K562 (cell line): ENCODE results near the gene FOXL3. TPM values are rescaled to one million over a fixed set of nuclear protein-coding genes. Genes with fewer than 3 reads are reported as not detected.

Source experiments
- ATAC-seq: fragments of 200-7000 bp; cut with Tn5 transposase; 3 replicates; pipeline ENCODE4 v1.9.1; 2020; ENCODE audit warnings: moderate library complexity
- BruUV-seq: library from RNA; stranded (reverse); fragments of 400-500 nt; replicated peaks from 2 replicates; lab custom pipeline; 2021; lab: Mats Ljungman, UMichigan
- CTCF ChIA-PET: fragments of 300-600 bp; formaldehyde crosslinking; extraction: SDS; loops from one replicate; lab custom pipeline; 2021; ENCODE audit warnings: low intra/inter-chr PET ratio; lab: Yijun Ruan, JAX
- POLR2A ChIA-PET: fragments of 300-600, 350-650 bp; sonication (Branson Sonifier 250); formaldehyde crosslinking; extraction: SDS; loops from one replicate; lab custom pipeline; 2021; ENCODE audit warnings: antibody characterized with exemption, inconsistent platforms; lab: Yijun Ruan, JAX
- DNase-seq, 4 experiments: peaks; one replicate each; pipeline versions ENCODE4 v3.0.0 to v3.0.0-alpha.2; 2011 to 2018; ENCODE audit warnings: low spot score in 3 of 4, mixed read lengths in 3 of 4; ENCODE audit errors: extremely low read depth in 1 of 4
- FAIRE-seq: peaks from 2 replicates; lab custom pipeline; 2011; peaks lifted over from hg19 to GRCh38; lab: Jason Lieb, UNC
- H2AFZ ChIP-seq: 2 replicates; pipeline ENCODE4 v1.6.0; 2011; ENCODE audit warnings: low read depth, low read length, control low read depth, inconsistent platforms
- H3K27ac ChIP-seq: fragments of 200-600 bp; 3 replicates; pipeline ENCODE4 v1.8.0; 2011; ENCODE audit warnings: low read depth, mild to moderate bottlenecking, control low read depth, inconsistent platforms, low read length, moderate library complexity, mixed read lengths; ENCODE audit errors: extremely low read depth
- H3K27me3 ChIP-seq, 2 experiments: fragments of 300-600 bp in 1 of 2; 2 replicates in 1 of 2; 3 replicates in 1 of 2; pipeline versions ENCODE4 v1.6.0 to v1.8.0; 2011; ENCODE audit warnings: inconsistent platforms in 2 of 2, low read length in 2 of 2, mild to moderate bottlenecking in 1 of 2, mixed read lengths in 1 of 2, moderate library complexity in 1 of 2; ENCODE audit not compliant: control insufficient read depth in 2 of 2, insufficient read depth in 2 of 2
- H3K36me3 ChIP-seq: fragments of 300-600 bp; 3 replicates; pipeline ENCODE4 v1.8.0; 2011; ENCODE audit warnings: mild to moderate bottlenecking, low read length, inconsistent platforms; ENCODE audit not compliant: control insufficient read depth, insufficient read depth
- H3K4me1 ChIP-seq, 2 experiments: fragments of 200-600 bp in 1 of 2; replicated peaks in 1 of 2; 2 replicates in 1 of 2; 3 replicates in 1 of 2; pipeline versions ENCODE4 v1.5.1 to v1.8.0; 2011; ENCODE audit warnings: inconsistent platforms in 2 of 2, low read length in 2 of 2, mild to moderate bottlenecking in 1 of 2, mixed read lengths in 1 of 2, moderate library complexity in 1 of 2; ENCODE audit not compliant: control insufficient read depth in 2 of 2, insufficient read depth in 2 of 2
- H3K4me2 ChIP-seq: 2 replicates; pipeline ENCODE4 v1.6.1; 2011; ENCODE audit warnings: low read length, control low read depth, inconsistent platforms, mixed read lengths; ENCODE audit not compliant: insufficient read depth
- H3K4me3 ChIP-seq: fragments of 200-600 bp; sonication (generic), shearing (Covaris generic); 2 replicates; pipeline ENCODE4 v1.5.1; 2016; ENCODE audit warnings: control low read depth, inconsistent platforms
- H3K79me2 ChIP-seq: fragments of 200-600 bp; 3 replicates; pipeline ENCODE4 v1.8.0; 2011; ENCODE audit warnings: low read length, inconsistent platforms; ENCODE audit not compliant: control insufficient read depth, insufficient read depth
- H3K9ac ChIP-seq, 2 experiments: 2 replicates each; pipeline versions ENCODE4 v1.6.0 to v1.6.1; 2011; ENCODE audit warnings: low read depth in 2 of 2, low read length in 2 of 2, control low read depth in 1 of 2, inconsistent platforms in 1 of 2, mild to moderate bottlenecking in 1 of 2, mixed read lengths in 1 of 2; ENCODE audit not compliant: insufficient read depth in 1 of 2
- H3K9me1 ChIP-seq: one replicate; pipeline ENCODE4 v1.6.0; 2011; ENCODE audit warnings: inconsistent platforms, mild to moderate bottlenecking, low read length, moderate library complexity; ENCODE audit not compliant: control insufficient read depth, insufficient read depth
- H3K9me3 ChIP-seq: replicated peaks from 2 replicates; pipeline ENCODE4 v1.5.1; 2011; ENCODE audit warnings: low read depth, low read length, inconsistent platforms; ENCODE audit not compliant: control insufficient read depth, insufficient read depth
- H4K20me1 ChIP-seq: replicated peaks from 2 replicates; pipeline ENCODE4 v1.6.1; 2011; ENCODE audit warnings: low read length, inconsistent platforms, mixed read lengths; ENCODE audit not compliant: control insufficient read depth, insufficient read depth
- ADNP ChIP-seq: fragments of 200-800 bp; sonication (Bioruptor generic); IDR thresholded peaks from 2 replicates; pipeline ENCODE4 v1.6.1; 2016; ENCODE audit warnings: missing genetic modification characterization, missing compliant biosample characterization
- BCL6 ChIP-seq: fragments of 250-450 bp; sonication (Bioruptor Pico); IDR thresholded peaks from 2 replicates; pipeline ENCODE4 v1.4.0; 2020
- BDP1 ChIP-seq: IDR thresholded peaks from 3 replicates; pipeline ENCODE4 v1.6.1; 2011; ENCODE audit not compliant: insufficient read length, insufficient read depth
- CHAMP1 ChIP-seq: fragments of 450-650 bp; IDR thresholded peaks from 2 replicates; pipeline ENCODE4 v1.6.1; 2016; ENCODE audit warnings: mild to moderate bottlenecking
- DLX4 ChIP-seq: fragments of 250-450 bp; sonication (Bioruptor Pico); IDR thresholded peaks from 2 replicates; pipeline ENCODE4 v1.6.1; 2021; ENCODE audit warnings: mild to moderate bottlenecking
- ETV5 ChIP-seq: sonication (generic); formaldehyde crosslinking; IDR thresholded peaks from 2 replicates; pipeline ENCODE4 v1.4.0; 2020; ENCODE audit warnings: low read depth, mild to moderate bottlenecking, missing genetic modification reagents
- KLF1 ChIP-seq: fragments of 450-650 bp; IDR thresholded peaks from 2 replicates; pipeline ENCODE4 v1.6.1; 2016; ENCODE audit warnings: missing genetic modification characterization, missing compliant biosample characterization
- MYBL2 ChIP-seq, 2 experiments: fragments of 450-650 bp in 1 of 2; sonication (generic) in 1 of 2; formaldehyde crosslinking in 1 of 2; IDR thresholded peaks; 2 replicates each; pipeline versions ENCODE4 v1.6.1 to v1.8.1; 2017 to 2022; ENCODE audit warnings: borderline replicate concordance in 1 of 2, inconsistent platforms in 1 of 2, low read depth in 1 of 2, mild to moderate bottlenecking in 1 of 2, missing genetic modification reagents in 1 of 2, moderate library complexity in 1 of 2
- NCOA6 ChIP-seq: fragments of 450-650 bp; IDR thresholded peaks from 2 replicates; pipeline ENCODE4 v1.6.1; 2017; ENCODE audit warnings: mild to moderate bottlenecking
- RBM22 ChIP-seq: fragments of 200-400 bp; formaldehyde crosslinking; IDR thresholded peaks from 2 replicates; pipeline ENCODE4 v1.6.1; 2018; ENCODE audit warnings: low read length, low read depth; ENCODE audit not compliant: poor library complexity, severe bottlenecking
- SMARCA4 ChIP-seq: fragments of 450-650 bp; IDR thresholded peaks from 2 replicates; pipeline ENCODE4 v1.6.1; 2016
- TBL1XR1 ChIP-seq, 2 experiments: IDR thresholded peaks; 2 replicates each; pipeline ENCODE4 v1.6.1; 2012; ENCODE audit warnings: improper control_type of control experiment in 2 of 2, low read length in 2 of 2, mild to moderate bottlenecking in 1 of 2
- TEAD2 ChIP-seq: fragments of 450-650 bp; IDR thresholded peaks from 2 replicates; pipeline ENCODE4 v1.6.1; 2016; ENCODE audit warnings: missing genetic modification characterization, control low read depth, missing compliant biosample characterization
- TFAP4 ChIP-seq: sonication (generic); formaldehyde crosslinking; IDR thresholded peaks from 2 replicates; pipeline ENCODE4 v1.8.0; 2022; ENCODE audit warnings: missing genetic modification reagents, mild to moderate bottlenecking, moderate library complexity, borderline replicate concordance
- XRCC4 ChIP-seq: IDR thresholded peaks from one replicate; pipeline ENCODE4 v1.6.1; 2011; ENCODE audit not compliant: insufficient read depth, insufficient read length; ENCODE audit errors: extremely low read depth
- YY1 ChIP-seq, 3 experiments: IDR thresholded peaks; 2 replicates each; pipeline ENCODE4 v1.6.1; 2011; ENCODE audit warnings: low read length in 2 of 3, mild to moderate bottlenecking in 2 of 3, moderate library complexity in 2 of 3, borderline replicate concordance in 1 of 3, control low read depth in 1 of 3, low read depth in 1 of 3; ENCODE audit not compliant: insufficient read depth in 3 of 3, insufficient replicate concordance in 2 of 3, control insufficient read depth in 1 of 3, insufficient read length in 1 of 3; ENCODE audit errors: extremely low read depth in 1 of 3
- ZNF140 ChIP-seq: fragments of 250-450 bp; sonication (Bioruptor Pico); IDR thresholded peaks from 2 replicates; pipeline ENCODE4 v1.8.0; 2021; ENCODE audit warnings: moderate library complexity, mild to moderate bottlenecking, inconsistent platforms
- ZNF175 ChIP-seq: fragments of 200-800 bp; sonication (Bioruptor generic); IDR thresholded peaks from 2 replicates; pipeline ENCODE4 v1.6.1; 2016; ENCODE audit warnings: low read depth, mild to moderate bottlenecking, missing genetic modification characterization, missing compliant biosample characterization
- ZNF507 ChIP-seq: conservative IDR thresholded peaks from 2 replicates; pipeline ENCODE4 v1.6.1; 2017; ENCODE audit warnings: missing genetic modification characterization, missing compliant biosample characterization
- WGBS: fragments of 100-300 bp; shearing (Covaris generic); methylation state at CpG from one replicate; pipeline ENCODE4 v1.1.6; 2016; ENCODE audit warnings: low coverage, mixed read lengths; ENCODE audit not compliant: insufficient coverage; ENCODE audit errors: missing lambda C conversion rate; 5-methylcytosine and 5-hydroxymethylcytosine counted together
- in situ Hi-C: fragments of 300-500 bp; cut with MboI; formaldehyde crosslinking; loops from 4 replicates; pipeline ENCODE4 v1.15.0; 2018; ENCODE audit warnings: inconsistent platforms, mixed read lengths
- intact Hi-C: fragments of 100-400 bp; cut with micrococcal nuclease; formaldehyde crosslinking; loops from 2 replicates; pipeline ENCODE4 v1.14.2; 2022
- polyA plus RNA-seq, 8 experiments: library from polyadenylated mRNA; depleted of rRNA in 4 of 8; stranded (reverse) in 5 of 8; unstranded in 3 of 8; fragments of >200 nt; fragmentation: Nextera tagmentation in 2 of 8; fragmentation: Illumina TruSeq in 1 of 8; extraction: Ambion mirVana in 2 of 8; extraction: Trizol in 1 of 8; gene quantifications; 2 replicates each; pipeline versions ENCODE4 v1.2.1 to v1.2.3, GENCODE V29; 2011 to 2014; ENCODE audit warnings: inconsistent platforms in 1 of 8, missing spikeins in 1 of 8
- total RNA-seq, 7 experiments: library from RNA; depleted of rRNA in 6 of 7; stranded (reverse); fragments of >200 nt in 6 of 7; fragmentation: Illumina TruSeq in 2 of 7; extraction: Trizol in 2 of 7; gene quantifications; 2 replicates each; pipeline versions ENCODE4 v1.2.1 to v1.2.3, GENCODE V29; 2011 to 2021; ENCODE audit warnings: low replicate concordance in 1 of 7

The FOXL3 gene
- total and polyA plus RNA-seq, 9 of the 15 experiments (the other 6 are each of a cell fraction or from before 2014, with no cell fraction given): not detected

GRCh38 chr7:339062-339342 is 49.0 kb downstream of the FOXL3 start (continued):
- TF ChIP-seq YY1 (IDR thresholded peaks at IDR 0.05; ENCODE audit: borderline replicate concordance in 1 of 3, control insufficient read depth in 1 of 3, extremely low read depth in 1 of 3, insufficient read depth in 3 of 3, insufficient read length in 1 of 3, insufficient replicate concordance in 2 of 3, low read depth in 1 of 3, low read length in 2 of 3) (no peak), ZNF140 (CRISPR knock-in tag) (no peak), BCL6 (CRISPR knock-in tag) (no peak), RBM22 (no peak)

GRCh38 chr7:339696-340095 is 49.7 kb downstream of the FOXL3 start:
- DNase-seq: no peak
- no TSS peak for BruUV-seq
- no peak overlapping the region for H3K27ac ChIP-seq
- peaks cover 5% of the 10 kb centered on the region for H3K9me1 ChIP-seq
- H3K9ac ChIP-seq: no peak overlapping the region
- no peak for FAIRE-seq
- POLR2A ChIA-PET: interaction anchor here (0.6 kb wide), 1 partner anchor 149 kb away, joined by 5 read pairs; no protein-coding TSS in a partner anchor
- H3K79me2 ChIP-seq: no peaks in the 10 kb centered on the region
- H3K4me1 ChIP-seq: peaks cover 11 to 48% of the 10 kb centered on the region in 2 experiments; a peak in 4 of 5 replicates
- peaks cover 1% of the 10 kb centered on the region; the same call in 1 of the 2 replicates for H3K9me3 ChIP-seq
- H3K27me3 ChIP-seq: peaks cover 33 to 57% of the 10 kb centered on the region in 2 experiments
- no peaks in the 10 kb centered on the region for H3K36me3 ChIP-seq
- no peak for TF ChIP-seq ETV5 (CRISPR knock-in tag)
- TF ChIP-seq TEAD2 (tag): no peak
- no peak for TF ChIP-seq CHAMP1
- TF ChIP-seq KLF1 (tag): no peak
- no peak for TF ChIP-seq XRCC4
- no peak for TF ChIP-seq ZNF175 (CRISPR knock-in tag)
- TF ChIP-seq ZNF507 (tag): no peak
- TF ChIP-seq TFAP4 (CRISPR knock-in tag): no peak
- TF ChIP-seq ADNP (tag): no peak
- TF ChIP-seq MYBL2 (IDR thresholded peaks at IDR 0.05; ENCODE audit: low read depth): no peak
- TF ChIP-seq MYBL2 (CRISPR knock-in tag; IDR thresholded peaks at IDR 0.05; ENCODE audit: borderline replicate concordance): no peak
- no peak for TF ChIP-seq TBL1XR1 (IDR thresholded peaks at IDR 0.05; ENCODE audit: low read length in 2 of 2)
- TF ChIP-seq BDP1: no peak
- TF ChIP-seq NCOA6: no peak
- TF ChIP-seq DLX4: no peak
- no peak for TF ChIP-seq SMARCA4
- TF ChIP-seq, all 486 proteins: peak for 0
- no peak overlapping the region for H2AFZ ChIP-seq
- CTCF ChIA-PET: no interaction called here
- H3K4me2 ChIP-seq: no peak overlapping the region
- no peak for ATAC-seq
- in situ Hi-C loops (no loop called here), intact Hi-C loops (no loop called here)
- 3% methylated on average over 7 of the region's 7 CpGs for WGBS
- H3K4me3 ChIP-seq: no peak overlapping the region
- 0 out of 2 replicates have a peak, but pooled peaks cover 14% of the 10 kb centered on the region for H4K20me1 ChIP-seq
